Tibial nerve (tissue), 4 donors: ENCODE data around the gene TIMM21. TPM values are rescaled to one million over a fixed set of nuclear protein-coding genes. Genes with fewer than 3 reads are reported as not detected.

ENCODE experiments used
- DNase-seq, 2 donors: peaks; one replicate each; pipeline ENCODE4 v3.0.0-alpha.2; 2019; ENCODE audit warnings: low spot score in 2 of 2
- H3K27ac ChIP-seq, 4 donors: fragments of 200-600 bp; sonication (generic) in 3 of 4; one replicate each; pipeline ENCODE4 v1.5.1; 2017 to 2019; ENCODE audit warnings: mild to moderate bottlenecking in 1 of 4
- H3K27me3 ChIP-seq, 2 donors: fragments of 200-600 bp; sonication (generic) in 1 of 2; one replicate each; pipeline versions ENCODE4 v1.5.1 to v1.6.0; 2017 to 2019
- H3K36me3 ChIP-seq, 3 donors: fragments of 200-600 bp; sonication (generic); one replicate each; pipeline ENCODE4 v1.5.1; 2018 to 2019
- H3K4me1 ChIP-seq, 4 donors: fragments of 200-600 bp; sonication (generic) in 3 of 4; one replicate each; pipeline ENCODE4 v1.5.1; 2017 to 2019
- H3K4me3 ChIP-seq, 4 donors: fragments of 200-600 bp; sonication (generic) in 3 of 4; one replicate each; pipeline ENCODE4 v1.5.1; 2017 to 2019; ENCODE audit warnings: mild to moderate bottlenecking in 1 of 4, moderate library complexity in 1 of 4
- H3K9me3 ChIP-seq, 4 donors: fragments of 200-600 bp; sonication (generic) in 3 of 4; one replicate each; pipeline ENCODE4 v1.5.1; 2017 to 2019
- CTCF ChIP-seq, 5 experiments: fragments of 200-600 bp in 3 of 5; fragments of 450-650 bp in 2 of 5; sonication (generic) in 3 of 5; IDR thresholded peaks; one replicate each; pipeline ENCODE4 v1.5.1; 2016 to 2019; ENCODE audit warnings: antibody characterized with exemption in 5 of 5, mild to moderate bottlenecking in 3 of 5, moderate library complexity in 2 of 5
- EP300 ChIP-seq, 2 donors: sonication (generic); formaldehyde crosslinking; IDR thresholded peaks; one replicate each; pipeline ENCODE4 v1.6.1; 2017; ENCODE audit warnings: antibody characterized with exemption in 2 of 2, mild to moderate bottlenecking in 1 of 2
- POLR2A ChIP-seq, 2 donors: fragments of 450-650 bp; IDR thresholded peaks; one replicate each; pipeline ENCODE4 v1.6.1; 2017; ENCODE audit warnings: antibody characterized with exemption in 2 of 2, mild to moderate bottlenecking in 2 of 2, moderate library complexity in 2 of 2
- WGBS, 2 donors: methylation state at CpG; one replicate each; pipeline ENCODE4 v1.1.5; 2018; 5-methylcytosine and 5-hydroxymethylcytosine counted together
- total RNA-seq, 4 donors: library from RNA; depleted of rRNA; stranded (reverse); fragments of >200 nt; gene quantifications; one replicate each; pipeline ENCODE4 v1.1.0, GENCODE V29; 2016

Gene TIMM21
- total RNA-seq, 4 donors from 2014 or later: 28.0 to 58.3 (median 33.6) TPM

DNA sequence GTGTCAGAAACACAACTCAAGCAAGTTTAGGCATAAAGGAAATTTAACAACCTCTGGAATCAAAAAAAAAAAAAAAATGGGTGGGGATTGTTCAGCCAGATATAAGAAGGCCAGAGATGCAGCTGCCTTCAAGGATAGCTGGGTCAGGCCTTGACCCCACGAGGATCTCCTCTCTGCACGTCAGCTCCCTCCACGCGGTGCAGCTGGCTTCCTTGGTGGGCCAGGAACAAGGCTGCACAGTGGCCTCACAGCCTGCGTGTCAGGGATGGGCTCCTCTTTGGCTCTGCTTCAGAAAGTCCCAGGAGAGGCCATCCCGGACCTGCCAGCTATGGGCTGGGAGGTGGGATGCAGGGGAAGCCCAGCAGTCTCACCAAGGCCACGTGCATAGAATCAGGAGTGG is 55.5 kb downstream of the TIMM21 start:
- WGBS, 2 donors: 27 to 48% methylated on average over 7 of the region's 7 CpGs
- H3K4me3 ChIP-seq: no peak overlapping the region
- DNase-seq: no peak
- H3K9me3 ChIP-seq: no peaks in the 10 kb centered on the region
- H3K36me3 ChIP-seq: no peaks in the 10 kb centered on the region
- H3K27ac ChIP-seq: no peak overlapping the region
- peaks cover 0 to 11% (median 0%) of the 10 kb centered on the region in 4 donors for H3K4me1 ChIP-seq
- H3K27me3 ChIP-seq: no peaks in the 10 kb centered on the region
- no peak for TF ChIP-seq POLR2A (IDR thresholded peaks at IDR 0.05)
- TF ChIP-seq CTCF (IDR thresholded peaks at IDR 0.05): no peak
- TF ChIP-seq EP300 (IDR thresholded peaks at IDR 0.05): no peak

DNA sequence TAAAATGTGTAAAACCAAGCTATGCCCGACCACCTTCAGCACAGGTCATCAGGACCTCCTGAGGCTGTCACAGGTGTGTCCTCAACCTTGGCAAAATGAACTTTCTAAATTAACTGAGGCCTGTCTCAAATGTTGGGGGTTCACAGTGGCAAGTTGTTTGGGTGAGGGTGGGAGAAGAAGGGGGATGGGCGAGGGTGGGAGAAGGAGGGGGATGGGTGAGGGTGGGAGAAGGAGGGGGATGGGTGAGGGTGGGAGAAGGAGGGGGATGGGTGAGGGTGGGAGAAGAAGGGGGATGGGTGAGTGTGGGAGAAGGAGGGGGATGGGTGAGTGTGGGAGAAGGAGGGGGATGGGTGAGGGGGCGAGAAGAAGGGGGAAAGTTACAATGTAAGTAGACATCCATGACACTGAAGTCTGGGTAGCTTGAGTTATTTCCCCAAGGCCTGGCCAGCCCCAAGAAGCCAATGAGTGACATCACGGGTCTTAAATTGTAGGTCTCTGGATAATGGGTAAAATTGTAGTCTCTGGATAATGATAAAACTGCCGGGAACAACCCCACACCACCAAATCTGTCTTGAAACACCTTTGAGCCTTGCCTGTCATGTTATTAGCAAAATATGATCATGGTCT is 56.3 kb downstream of the TIMM21 start:
- no peak overlapping the region for H3K4me3 ChIP-seq
- no peaks in the 10 kb centered on the region for H3K9me3 ChIP-seq
- peaks cover 0 to 11% (median 0%) of the 10 kb centered on the region in 4 donors for H3K4me1 ChIP-seq
- H3K27ac ChIP-seq: peak overlapping the region in 1 of 4 donors; percentile 28
- H3K36me3 ChIP-seq: no peaks in the 10 kb centered on the region
- TF ChIP-seq POLR2A (IDR thresholded peaks at IDR 0.05): no peak
- no peak for TF ChIP-seq CTCF (IDR thresholded peaks at IDR 0.05)
- TF ChIP-seq EP300 (IDR thresholded peaks at IDR 0.05): no peak
- 63 to 64% methylated on average over 5 of the region's 5 CpGs for WGBS, 2 donors
- no peak for DNase-seq
- no peaks in the 10 kb centered on the region for H3K27me3 ChIP-seq

Other genes starting within 250 kb of the TIMM21 start
- 1 to 10 TPM; 1.0 to 4.4 (median 1.4) TPM for gene FBXO15, start 689 bp upstream of the TIMM21 start, total RNA-seq
- 100 to 1,000 TPM; 232 to 490 (median 267) TPM for gene CYB5A, start 143.4 kb downstream of the TIMM21 start, total RNA-seq
- gene C18orf63, start 167.3 kb downstream of the TIMM21 start, total RNA-seq: not detected